ENCODE measurements around the gene MYH7.

DNA sequence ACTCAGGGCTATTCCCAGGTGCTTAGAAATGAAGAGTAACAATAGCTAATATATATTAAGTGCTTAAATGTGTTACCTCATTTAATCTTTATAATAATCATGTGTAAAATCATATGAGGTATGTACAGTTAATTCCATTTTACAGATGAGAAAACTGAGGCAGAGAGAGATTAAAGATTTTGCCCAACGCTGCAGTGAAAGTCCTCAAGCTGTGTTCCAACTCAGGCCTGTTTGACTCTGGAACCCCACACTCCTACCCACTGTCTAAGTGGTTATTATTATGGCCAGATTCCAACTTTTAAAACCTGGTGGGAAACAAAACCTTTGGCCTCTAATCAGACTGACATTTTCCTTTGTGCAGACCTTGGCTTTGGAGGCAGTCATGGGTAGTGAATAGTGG is 48.5 kb downstream of the MYH7 start:
- TF ChIP-seq, protein P1, sequence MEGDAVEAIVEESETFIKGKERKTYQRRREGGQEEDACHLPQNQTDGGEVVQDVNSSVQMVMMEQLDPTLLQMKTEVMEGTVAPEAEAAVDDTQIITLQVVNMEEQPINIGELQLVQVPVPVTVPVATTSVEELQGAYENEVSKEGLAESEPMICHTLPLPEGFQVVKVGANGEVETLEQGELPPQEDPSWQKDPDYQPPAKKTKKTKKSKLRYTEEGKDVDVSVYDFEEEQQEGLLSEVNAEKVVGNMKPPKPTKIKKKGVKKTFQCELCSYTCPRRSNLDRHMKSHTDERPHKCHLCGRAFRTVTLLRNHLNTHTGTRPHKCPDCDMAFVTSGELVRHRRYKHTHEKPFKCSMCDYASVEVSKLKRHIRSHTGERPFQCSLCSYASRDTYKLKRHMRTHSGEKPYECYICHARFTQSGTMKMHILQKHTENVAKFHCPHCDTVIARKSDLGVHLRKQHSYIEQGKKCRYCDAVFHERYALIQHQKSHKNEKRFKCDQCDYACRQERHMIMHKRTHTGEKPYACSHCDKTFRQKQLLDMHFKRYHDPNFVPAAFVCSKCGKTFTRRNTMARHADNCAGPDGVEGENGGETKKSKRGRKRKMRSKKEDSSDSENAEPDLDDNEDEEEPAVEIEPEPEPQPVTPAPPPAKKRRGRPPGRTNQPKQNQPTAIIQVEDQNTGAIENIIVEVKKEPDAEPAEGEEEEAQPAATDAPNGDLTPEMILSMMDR (IDR thresholded peaks at IDR 0.05 in 4 of 5, conservative IDR thresholded peaks at IDR 0.05 in 1 of 5) = no peak
- TF ChIP-seq POLR2A (IDR thresholded peaks at IDR 0.05) = no peak
